A673 (cell line): ENCODE results near the gene FHIT. TPM values are rescaled to one million over a fixed set of nuclear protein-coding genes. Genes with fewer than 3 reads are reported as not detected.

ENCODE experiments used
- BruUV-seq: library from RNA; stranded (reverse); fragments of 400-500 nt; replicated peaks from 2 replicates; lab custom pipeline; 2021; lab: Mats Ljungman, UMichigan
- CTCF ChIA-PET: fragments of 300-600 bp; sonication (Branson Sonifier 250); formaldehyde crosslinking; loops from one replicate; lab custom pipeline; 2022; ENCODE audit warnings: antibody characterized with exemption; lab: Charles Lee
- POLR2A ChIA-PET: fragments of 300-600 bp; sonication (Branson Sonifier 250); formaldehyde crosslinking; loops from one replicate; lab custom pipeline; 2022; ENCODE audit warnings: antibody characterized with exemption; ENCODE audit not compliant: low non-redundant PET; lab: Charles Lee
- DNase-seq: peaks from one replicate; pipeline ENCODE4 v3.0.0-alpha.2; 2015; ENCODE audit warnings: low spot score
- H3K27ac ChIP-seq: fragments of 200-600 bp; sonication (generic); 2 replicates; pipeline ENCODE4 v1.5.1; 2016; ENCODE audit warnings: mixed run types, low read depth, mild to moderate bottlenecking, mixed read lengths, antibody characterized with exemption, low read length; ENCODE audit not compliant: poor library complexity, severe bottlenecking
- H3K27me3 ChIP-seq: fragments of 200-600 bp; sonication (generic); replicated peaks from 2 replicates; pipeline ENCODE4 v1.6.1; 2017; ENCODE audit warnings: mixed run types, low read depth, mild to moderate bottlenecking, mixed read lengths, antibody characterized with exemption, low read length; ENCODE audit not compliant: insufficient read depth, poor library complexity
- H3K36me3 ChIP-seq: fragments of 200-600 bp; sonication (generic); 2 replicates; pipeline ENCODE4 v1.6.1; 2016; ENCODE audit warnings: mixed run types, mild to moderate bottlenecking, mixed read lengths, antibody characterized with exemption, low read length; ENCODE audit not compliant: insufficient read depth, poor library complexity, severe bottlenecking
- H3K4me1 ChIP-seq: fragments of 200-600 bp; sonication (generic); 2 replicates; pipeline ENCODE4 v1.6.1; 2017; ENCODE audit warnings: mixed run types, mild to moderate bottlenecking, mixed read lengths, antibody characterized with exemption, low read length; ENCODE audit not compliant: insufficient read depth, poor library complexity, severe bottlenecking
- H3K4me3 ChIP-seq: fragments of 200-600 bp; sonication (generic); 2 replicates; pipeline ENCODE4 v1.5.1; 2016; ENCODE audit warnings: low read depth, mixed run types, mild to moderate bottlenecking, mixed read lengths, low read length; ENCODE audit not compliant: poor library complexity, severe bottlenecking
- H3K9me3 ChIP-seq: fragments of 200-600 bp; sonication (generic); 2 replicates; pipeline ENCODE4 v1.6.1; 2016; ENCODE audit warnings: mixed run types, low read depth, mild to moderate bottlenecking, mixed read lengths, antibody characterized with exemption, low read length; ENCODE audit not compliant: poor library complexity, severe bottlenecking
- EZH2 ChIP-seq: fragments of 200-600 bp; sonication (generic); IDR thresholded peaks from 2 replicates; pipeline ENCODE4 v1.6.1; 2017; ENCODE audit warnings: borderline replicate concordance, low read depth, mild to moderate bottlenecking, mixed read lengths, antibody characterized with exemption, low read length; ENCODE audit not compliant: poor library complexity, severe bottlenecking
- intact Hi-C: fragments of 100-400 bp; cut with micrococcal nuclease; formaldehyde crosslinking; loops from one replicate; pipeline ENCODE4 v1.10.0; 2022; ENCODE audit not compliant: unreplicated experiment
- total RNA-seq: library from RNA; stranded (reverse); gene quantifications from 2 replicates; pipeline ENCODE4 v1.2.3, GENCODE V29; 2021
- TF ChIP-seq, protein P1 (sequence below): fragments of 300-800, 200-600 bp; sonication (generic); conservative IDR thresholded peaks from 2 replicates; pipeline ENCODE4 v1.5.1; 2017; ENCODE audit warnings: low read depth, mild to moderate bottlenecking, antibody characterized with exemption, low read length, moderate library complexity, mixed read lengths

Gene FHIT
- total RNA-seq, 1 experiment from 2014 or later, result not detected

DNA sequence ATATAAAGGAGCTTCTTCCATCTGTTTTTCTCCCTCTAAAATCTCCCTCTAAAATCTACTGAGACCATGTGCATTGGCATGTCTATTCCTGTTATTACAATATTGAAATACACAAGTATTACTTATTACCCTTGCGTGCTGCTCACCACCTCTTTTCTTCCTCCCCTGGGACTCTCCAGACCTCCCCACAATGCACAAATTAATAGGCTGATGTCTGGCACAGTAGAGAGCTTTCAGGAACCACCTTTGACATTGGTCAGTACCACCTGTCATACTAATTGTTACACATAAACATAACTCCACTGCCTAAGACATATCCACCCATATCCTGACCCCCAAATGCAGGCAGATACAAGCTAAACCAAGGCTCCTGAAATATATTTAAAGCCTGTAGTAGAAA is 722.6 kb downstream of the FHIT start:
- Histone ChIP-seq H3K27ac (no peak overlapping the region), H3K9me3 (no peaks in the 10 kb centered on the region), H3K4me3 (no peak overlapping the region), H3K27me3 (no peaks in the 10 kb centered on the region), H3K4me1 (no peaks in the 10 kb centered on the region), H3K36me3 (no peaks in the 10 kb centered on the region)
- no TSS peak for BruUV-seq
- POLR2A ChIA-PET, result no interaction called here
- CTCF ChIA-PET, result no interaction called here
- intact Hi-C loops, result no loop called here
- TF ChIP-seq EZH2, result no peak
- DNase-seq, result no peak

DNA sequence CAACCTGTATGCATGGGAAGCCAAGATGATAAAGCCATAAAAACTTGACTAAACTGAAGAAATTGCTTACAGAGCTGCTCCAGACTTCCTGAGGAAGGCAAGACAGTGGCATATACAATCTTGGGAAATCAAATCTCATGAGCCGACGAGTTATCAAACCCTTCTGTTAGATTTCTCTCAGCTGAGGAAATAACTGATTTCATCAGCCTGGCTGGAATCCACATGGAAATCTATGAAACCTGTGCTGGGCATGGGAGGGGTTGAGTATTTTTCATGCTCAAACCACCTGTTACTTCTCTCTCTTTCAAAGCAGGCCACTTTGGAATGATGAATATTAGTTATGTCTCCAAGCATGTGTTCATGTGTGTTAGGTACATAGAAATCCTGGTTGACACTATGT is 727.7 kb downstream of the FHIT start:
- Histone ChIP-seq H3K27me3 (no peaks in the 10 kb centered on the region), H3K4me1 (no peaks in the 10 kb centered on the region), H3K36me3 (no peaks in the 10 kb centered on the region), H3K4me3 (no peak overlapping the region), H3K27ac (no peak overlapping the region), H3K9me3 (no peaks in the 10 kb centered on the region)
- no TSS peak for BruUV-seq
- CTCF ChIA-PET, result no interaction called here
- POLR2A ChIA-PET, result no interaction called here
- no peak for DNase-seq
- TF ChIP-seq, protein P1, sequence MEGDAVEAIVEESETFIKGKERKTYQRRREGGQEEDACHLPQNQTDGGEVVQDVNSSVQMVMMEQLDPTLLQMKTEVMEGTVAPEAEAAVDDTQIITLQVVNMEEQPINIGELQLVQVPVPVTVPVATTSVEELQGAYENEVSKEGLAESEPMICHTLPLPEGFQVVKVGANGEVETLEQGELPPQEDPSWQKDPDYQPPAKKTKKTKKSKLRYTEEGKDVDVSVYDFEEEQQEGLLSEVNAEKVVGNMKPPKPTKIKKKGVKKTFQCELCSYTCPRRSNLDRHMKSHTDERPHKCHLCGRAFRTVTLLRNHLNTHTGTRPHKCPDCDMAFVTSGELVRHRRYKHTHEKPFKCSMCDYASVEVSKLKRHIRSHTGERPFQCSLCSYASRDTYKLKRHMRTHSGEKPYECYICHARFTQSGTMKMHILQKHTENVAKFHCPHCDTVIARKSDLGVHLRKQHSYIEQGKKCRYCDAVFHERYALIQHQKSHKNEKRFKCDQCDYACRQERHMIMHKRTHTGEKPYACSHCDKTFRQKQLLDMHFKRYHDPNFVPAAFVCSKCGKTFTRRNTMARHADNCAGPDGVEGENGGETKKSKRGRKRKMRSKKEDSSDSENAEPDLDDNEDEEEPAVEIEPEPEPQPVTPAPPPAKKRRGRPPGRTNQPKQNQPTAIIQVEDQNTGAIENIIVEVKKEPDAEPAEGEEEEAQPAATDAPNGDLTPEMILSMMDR, result no peak
- TF ChIP-seq EZH2, result no peak
- intact Hi-C loops, result no loop called here

DNA sequence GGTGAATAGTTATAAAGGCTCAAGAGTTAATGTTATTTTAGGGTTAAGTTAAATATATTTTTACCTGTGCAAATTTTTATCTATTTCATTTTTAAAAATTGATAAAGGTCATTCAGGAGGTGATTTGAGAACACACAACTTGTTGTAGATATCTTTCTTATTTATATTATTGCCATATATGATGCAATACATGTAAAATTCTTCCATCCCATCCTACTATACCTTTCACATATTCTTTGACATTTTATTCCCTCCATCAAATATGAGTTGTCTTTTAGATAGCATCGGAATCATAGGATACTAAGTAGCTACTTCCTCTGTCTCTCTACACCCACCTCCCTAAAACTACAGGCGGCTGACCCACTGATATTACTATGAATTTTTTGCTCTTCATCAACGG is 734.1 kb downstream of the FHIT start:
- intact Hi-C loops, result no loop called here
- no peaks in the 10 kb centered on the region for H3K36me3 ChIP-seq
- no peak for DNase-seq
- CTCF ChIA-PET, result no interaction called here
- BruUV-seq, result no TSS peak
- no peaks in the 10 kb centered on the region for H3K9me3 ChIP-seq
- no peak overlapping the region for H3K4me3 ChIP-seq
- POLR2A ChIA-PET, result no interaction called here
- no peaks in the 10 kb centered on the region for H3K4me1 ChIP-seq
- H3K27me3 ChIP-seq, result no peaks in the 10 kb centered on the region
- H3K27ac ChIP-seq, result no peak overlapping the region
- TF ChIP-seq, protein P1, result no peak
- no peak for TF ChIP-seq EZH2

DNA sequence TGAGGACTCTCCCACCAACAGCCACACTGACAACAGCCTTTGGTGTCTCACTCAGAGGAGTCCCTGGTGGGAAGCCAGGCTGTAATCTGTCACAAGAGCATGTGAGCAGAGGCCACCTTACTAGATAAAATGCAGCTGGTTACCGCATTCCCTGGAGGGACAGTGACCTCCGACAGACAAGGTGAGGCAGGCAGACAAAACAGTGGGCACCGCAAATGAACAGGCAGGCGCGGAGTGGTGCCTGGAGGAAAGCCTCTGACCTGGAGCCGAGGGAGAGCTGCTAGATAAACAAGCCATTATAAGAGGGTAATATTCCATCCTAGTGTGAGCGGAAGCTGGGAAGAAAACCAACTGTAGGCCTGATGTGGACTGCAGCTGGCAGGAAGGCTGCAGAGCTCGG is 736.4 kb downstream of the FHIT start:
- intact Hi-C loops, result no loop called here
- no peaks in the 10 kb centered on the region for H3K4me1 ChIP-seq
- H3K36me3 ChIP-seq, result no peaks in the 10 kb centered on the region
- no peak overlapping the region for H3K27ac ChIP-seq
- no peak for TF ChIP-seq EZH2
- TF ChIP-seq, protein P1, result no peak
- no peak for DNase-seq
- no peak overlapping the region for H3K4me3 ChIP-seq
- ChIA-PET POLR2A (no interaction called here), CTCF (no interaction called here)
- no peaks in the 10 kb centered on the region for H3K27me3 ChIP-seq
- no peaks in the 10 kb centered on the region for H3K9me3 ChIP-seq
- BruUV-seq, result no TSS peak
